WTC11 (cell line): Measurements from ENCODE around the gene CSNK1A1. TPM values are rescaled to one million over a fixed set of nuclear protein-coding genes. Genes with fewer than 3 reads are reported as not detected.

ENCODE experiments used
- ATAC-seq: fragments of 200-7000 bp; cut with Tn5 transposase; 2 replicates; pipeline ENCODE4 v1.10.0; 2021; ENCODE audit warnings: mild to moderate bottlenecking, moderate library complexity
- CTCF ChIA-PET: fragments of 300-600 bp; sonication (Branson Sonifier 250); formaldehyde crosslinking; loops from one replicate; lab custom pipeline; 2021; ENCODE audit warnings: antibody characterized with exemption; lab: Charles Lee
- POLR2A ChIA-PET: fragments of 350-600 bp; sonication (Branson Sonifier 250); formaldehyde crosslinking; loops from one replicate; lab custom pipeline; 2021; ENCODE audit warnings: antibody characterized with exemption; lab: Charles Lee
- DNase-seq: peaks from one replicate; pipeline ENCODE4 v3.0.0; 2021; ENCODE audit warnings: low spot score
- H3K27ac Mint-ChIP-seq: 2 replicates; pipeline ENCODE4 v1.8.0; 2021; ENCODE audit warnings: mixed read lengths
- H3K27me3 Mint-ChIP-seq: 2 replicates; pipeline ENCODE4 v1.8.0; 2021; ENCODE audit warnings: low read depth, mild to moderate bottlenecking, moderate library complexity, mixed read lengths
- H3K36me3 Mint-ChIP-seq: 2 replicates; pipeline ENCODE4 v1.8.0; 2021; ENCODE audit warnings: mixed read lengths
- H3K4me1 Mint-ChIP-seq: 2 replicates; pipeline ENCODE4 v1.8.0; 2022; ENCODE audit warnings: mixed read lengths
- H3K4me3 Mint-ChIP-seq: 2 replicates; pipeline ENCODE4 v1.8.0; 2021; ENCODE audit warnings: mild to moderate bottlenecking, moderate library complexity, mixed read lengths
- H3K9me3 Mint-ChIP-seq: 2 replicates; pipeline ENCODE4 v1.8.0; 2021; ENCODE audit warnings: mixed read lengths
- CBFB ChIP-seq: sonication (generic); formaldehyde crosslinking; IDR thresholded peaks from 2 replicates; pipeline ENCODE4 v1.8.1; 2022; ENCODE audit warnings: mild to moderate bottlenecking, low read depth, missing genetic modification reagents
- EMX1 ChIP-seq: fragments of 250-450 bp; sonication (Bioruptor Pico); IDR thresholded peaks from 2 replicates; pipeline ENCODE4 v1.8.0; 2021; ENCODE audit warnings: mild to moderate bottlenecking
- ESRRA ChIP-seq: sonication (generic); formaldehyde crosslinking; IDR thresholded peaks from 2 replicates; pipeline ENCODE4 v1.8.1; 2022; ENCODE audit warnings: mild to moderate bottlenecking, missing genetic modification reagents, borderline replicate concordance
- FOXJ3 ChIP-seq: sonication (generic); formaldehyde crosslinking; IDR thresholded peaks from 2 replicates; pipeline ENCODE4 v1.9.0; 2021; ENCODE audit warnings: missing genetic modification reagents, mild to moderate bottlenecking, borderline replicate concordance
- NR1H2 ChIP-seq: sonication (generic); formaldehyde crosslinking; IDR thresholded peaks from 2 replicates; pipeline ENCODE4 v1.9.0; 2021; ENCODE audit warnings: mild to moderate bottlenecking, moderate library complexity, missing genetic modification reagents
- PRRX2 ChIP-seq: fragments of 250-450 bp; sonication (Bioruptor Pico); IDR thresholded peaks from 2 replicates; pipeline ENCODE4 v1.8.0; 2021; ENCODE audit warnings: mild to moderate bottlenecking
- RELA ChIP-seq: sonication (generic); formaldehyde crosslinking; IDR thresholded peaks from 2 replicates; pipeline ENCODE4 v1.8.1; 2022; ENCODE audit warnings: missing genetic modification reagents, mild to moderate bottlenecking, borderline replicate concordance
- SMAD4 ChIP-seq: sonication (generic); formaldehyde crosslinking; IDR thresholded peaks from 2 replicates; pipeline ENCODE4 v1.8.0; 2022; ENCODE audit warnings: mild to moderate bottlenecking, missing genetic modification reagents
- TCF7 ChIP-seq: sonication (generic); formaldehyde crosslinking; IDR thresholded peaks from 2 replicates; pipeline ENCODE4 v1.8.0; 2022; ENCODE audit warnings: mild to moderate bottlenecking, low read depth, missing genetic modification reagents, moderate library complexity
- ZBTB21 ChIP-seq: sonication (generic); formaldehyde crosslinking; IDR thresholded peaks from 2 replicates; pipeline ENCODE4 v1.8.1; 2023; ENCODE audit warnings: mild to moderate bottlenecking, missing genetic modification reagents, borderline replicate concordance
- ZNF138 ChIP-seq: sonication (generic); formaldehyde crosslinking; conservative IDR thresholded peaks from 2 replicates; pipeline ENCODE4 v1.8.1; 2022; ENCODE audit warnings: mild to moderate bottlenecking, moderate library complexity, missing genetic modification reagents
- ZNF263 ChIP-seq: sonication (generic); formaldehyde crosslinking; IDR thresholded peaks from 2 replicates; pipeline ENCODE4 v1.8.1; 2022; ENCODE audit warnings: low read depth, mild to moderate bottlenecking, moderate library complexity, missing genetic modification reagents
- ZNF396 ChIP-seq: fragments of 250-450 bp; sonication (Bioruptor Pico); IDR thresholded peaks from 2 replicates; pipeline ENCODE4 v1.8.0; 2021; ENCODE audit warnings: mild to moderate bottlenecking, moderate library complexity, borderline replicate concordance
- ZNF416 ChIP-seq: fragments of 250-450 bp; sonication (Bioruptor Pico); IDR thresholded peaks from 2 replicates; pipeline ENCODE4 v1.9.0; 2021; ENCODE audit warnings: mild to moderate bottlenecking, inconsistent platforms
- total RNA-seq: library from RNA; stranded (reverse); gene quantifications from 3 replicates; pipeline ENCODE4 v1.2.3, GENCODE V29; 2021
- TF ChIP-seq, protein P1 (sequence below): sonication (generic); formaldehyde crosslinking; IDR thresholded peaks from 2 replicates; pipeline ENCODE4 v1.8.0; 2023; ENCODE audit warnings: missing genetic modification reagents
- TF ChIP-seq, protein P2 (sequence below): fragments of 250-450 bp; sonication (Bioruptor Pico); IDR thresholded peaks from 2 replicates; pipeline ENCODE4 v1.9.0; 2021; ENCODE audit warnings: mild to moderate bottlenecking
- TF ChIP-seq, protein P3 (sequence below): sonication (generic); formaldehyde crosslinking; IDR thresholded peaks from 2 replicates; pipeline ENCODE4 v1.8.1; 2023; ENCODE audit warnings: mild to moderate bottlenecking, missing genetic modification reagents, moderate library complexity
- TF ChIP-seq, protein P4 (sequence below): sonication (generic); formaldehyde crosslinking; IDR thresholded peaks from 2 replicates; pipeline ENCODE4 v1.8.1; 2023; ENCODE audit warnings: mild to moderate bottlenecking, missing genetic modification reagents
- TF ChIP-seq, protein P5 (sequence below): sonication (generic); formaldehyde crosslinking; IDR thresholded peaks from 2 replicates; pipeline ENCODE4 v1.8.1; 2022; ENCODE audit warnings: low read depth, missing genetic modification reagents, borderline replicate concordance
- TF ChIP-seq, protein P6 (sequence below): sonication (generic); formaldehyde crosslinking; IDR thresholded peaks from 2 replicates; pipeline ENCODE4 v1.8.1; 2023; ENCODE audit warnings: mild to moderate bottlenecking, missing genetic modification reagents, moderate library complexity
- TF ChIP-seq, protein P7 (sequence below): sonication (generic); formaldehyde crosslinking; IDR thresholded peaks from 2 replicates; pipeline ENCODE4 v1.8.1; 2023; ENCODE audit warnings: mild to moderate bottlenecking, moderate library complexity, missing genetic modification reagents
- TF ChIP-seq, protein P8 (sequence below): sonication (generic); formaldehyde crosslinking; conservative IDR thresholded peaks from 2 replicates; pipeline ENCODE4 v1.8.1; 2022; ENCODE audit warnings: mild to moderate bottlenecking, missing genetic modification reagents

The CSNK1A1 gene
- total RNA-seq, 1 experiment from 2014 or later: 276 TPM

DNA sequence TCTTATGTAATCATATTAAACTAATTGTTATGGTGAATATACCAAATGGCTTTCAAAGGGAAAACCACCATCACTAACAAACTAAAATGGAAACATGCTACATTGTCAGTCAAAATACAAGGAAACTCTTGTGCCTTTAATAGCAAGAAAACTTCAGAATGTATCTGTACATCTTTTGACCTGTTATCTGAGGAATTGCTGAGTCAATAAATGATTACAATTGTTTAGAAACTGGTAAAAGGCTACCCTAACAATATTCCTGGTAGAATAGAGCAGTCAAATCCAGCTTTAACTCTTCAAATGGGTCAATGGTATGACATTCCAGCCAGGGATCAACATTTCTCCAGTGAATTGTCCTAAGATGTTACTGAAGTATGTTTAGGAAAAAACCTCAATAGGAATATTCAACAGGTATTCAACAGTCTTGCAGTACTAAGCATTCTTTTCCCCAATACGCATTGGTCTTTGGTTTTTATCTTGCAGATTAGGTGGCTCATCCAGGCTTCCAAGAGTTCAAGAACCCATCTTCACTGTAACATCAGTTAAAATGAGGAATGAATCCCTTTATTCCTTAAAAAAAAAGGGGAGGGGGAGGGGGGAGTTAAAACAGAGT lies 52.4 kb downstream of the CSNK1A1 start:
- peak; percentile 61 for ATAC-seq
- H3K4me3 Mint-ChIP-seq: no peak overlapping the region; the same call in 1 of the 2 replicates
- H3K9me3 Mint-ChIP-seq: no peaks in the 10 kb centered on the region
- peak overlapping the region; percentile 57 for H3K27ac Mint-ChIP-seq
- no peak for TF ChIP-seq RELA
- TF ChIP-seq SMAD4: no peak
- TF ChIP-seq, protein P1, sequence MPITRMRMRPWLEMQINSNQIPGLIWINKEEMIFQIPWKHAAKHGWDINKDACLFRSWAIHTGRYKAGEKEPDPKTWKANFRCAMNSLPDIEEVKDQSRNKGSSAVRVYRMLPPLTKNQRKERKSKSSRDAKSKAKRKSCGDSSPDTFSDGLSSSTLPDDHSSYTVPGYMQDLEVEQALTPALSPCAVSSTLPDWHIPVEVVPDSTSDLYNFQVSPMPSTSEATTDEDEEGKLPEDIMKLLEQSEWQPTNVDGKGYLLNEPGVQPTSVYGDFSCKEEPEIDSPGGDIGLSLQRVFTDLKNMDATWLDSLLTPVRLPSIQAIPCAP: no peak
- TF ChIP-seq, protein P2, sequence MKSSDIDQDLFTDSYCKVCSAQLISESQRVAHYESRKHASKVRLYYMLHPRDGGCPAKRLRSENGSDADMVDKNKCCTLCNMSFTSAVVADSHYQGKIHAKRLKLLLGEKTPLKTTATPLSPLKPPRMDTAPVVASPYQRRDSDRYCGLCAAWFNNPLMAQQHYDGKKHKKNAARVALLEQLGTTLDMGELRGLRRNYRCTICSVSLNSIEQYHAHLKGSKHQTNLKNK (CRISPR knock-in tag): no peak
- TF ChIP-seq ZNF263: no peak
- TF ChIP-seq NR1H2 (CRISPR knock-in tag): no peak
- no peak for TF ChIP-seq PRRX2 (CRISPR knock-in tag)
- no peak for TF ChIP-seq ZNF138 (CRISPR knock-in tag)
- TF ChIP-seq, all 79 proteins: peak for 0
- ChIA-PET POLR2A (interaction anchor here (0.6 kb wide), 2 partner anchors 13 to 39 kb away, joined by 3 to 7 read pairs; no protein-coding TSS in a partner anchor), CTCF (interaction anchor here (0.7 to 1.8 kb wide), 2 partner anchors 31 to 64 kb away, joined by 3 to 7 read pairs; no protein-coding TSS in a partner anchor)
- Mint-ChIP-seq H3K36me3 (peaks cover 48% of the 10 kb centered on the region), H3K27me3 (no peaks in the 10 kb centered on the region), H3K4me1 (peaks cover 42% of the 10 kb centered on the region)
- DNase-seq: no peak

DNA sequence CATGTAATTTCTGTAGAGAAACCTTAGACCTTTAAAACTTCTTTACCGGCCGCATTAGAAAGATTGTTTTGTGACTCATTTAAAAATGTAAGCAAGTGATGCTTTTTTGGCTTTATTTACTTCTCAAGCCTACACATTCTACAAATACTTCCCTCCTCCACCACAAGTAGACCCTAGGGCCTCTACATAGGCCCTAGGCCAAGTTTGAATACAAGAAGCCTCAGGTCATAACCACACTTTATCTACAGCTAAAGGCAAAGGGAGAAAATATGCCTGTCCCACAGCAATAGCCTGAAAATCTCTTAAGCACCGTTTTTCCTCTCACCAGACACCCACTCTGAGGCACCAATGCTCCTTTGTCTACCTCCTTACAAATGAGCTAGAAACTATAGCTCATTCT lies 53.9 kb downstream of the CSNK1A1 start:
- Mint-ChIP-seq H3K27me3 (no peaks in the 10 kb centered on the region), H3K4me3 (no peak overlapping the region), H3K9me3 (no peaks in the 10 kb centered on the region), H3K4me1 (peaks cover 49% of the 10 kb centered on the region), H3K36me3 (peaks cover 38% of the 10 kb centered on the region), H3K27ac (peak overlapping the region; percentile 89)
- no peak for DNase-seq
- TF ChIP-seq SMAD4: no peak
- no peak for TF ChIP-seq FOXJ3 (CRISPR knock-in tag)
- TF ChIP-seq, protein P3, sequence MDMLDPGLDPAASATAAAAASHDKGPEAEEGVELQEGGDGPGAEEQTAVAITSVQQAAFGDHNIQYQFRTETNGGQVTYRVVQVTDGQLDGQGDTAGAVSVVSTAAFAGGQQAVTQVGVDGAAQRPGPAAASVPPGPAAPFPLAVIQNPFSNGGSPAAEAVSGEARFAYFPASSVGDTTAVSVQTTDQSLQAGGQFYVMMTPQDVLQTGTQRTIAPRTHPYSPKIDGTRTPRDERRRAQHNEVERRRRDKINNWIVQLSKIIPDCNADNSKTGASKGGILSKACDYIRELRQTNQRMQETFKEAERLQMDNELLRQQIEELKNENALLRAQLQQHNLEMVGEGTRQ (CRISPR knock-in tag): no peak
- no peak for TF ChIP-seq ZBTB21 (CRISPR knock-in tag)
- TF ChIP-seq EMX1 (CRISPR knock-in tag): no peak
- TF ChIP-seq ESRRA (CRISPR knock-in tag): no peak
- TF ChIP-seq, protein P4, sequence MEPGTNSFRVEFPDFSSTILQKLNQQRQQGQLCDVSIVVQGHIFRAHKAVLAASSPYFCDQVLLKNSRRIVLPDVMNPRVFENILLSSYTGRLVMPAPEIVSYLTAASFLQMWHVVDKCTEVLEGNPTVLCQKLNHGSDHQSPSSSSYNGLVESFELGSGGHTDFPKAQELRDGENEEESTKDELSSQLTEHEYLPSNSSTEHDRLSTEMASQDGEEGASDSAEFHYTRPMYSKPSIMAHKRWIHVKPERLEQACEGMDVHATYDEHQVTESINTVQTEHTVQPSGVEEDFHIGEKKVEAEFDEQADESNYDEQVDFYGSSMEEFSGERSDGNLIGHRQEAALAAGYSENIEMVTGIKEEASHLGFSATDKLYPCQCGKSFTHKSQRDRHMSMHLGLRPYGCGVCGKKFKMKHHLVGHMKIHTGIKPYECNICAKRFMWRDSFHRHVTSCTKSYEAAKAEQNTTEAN (CRISPR knock-in tag): no peak
- TF ChIP-seq, protein P2 (CRISPR knock-in tag): no peak
- TF ChIP-seq, protein P5, sequence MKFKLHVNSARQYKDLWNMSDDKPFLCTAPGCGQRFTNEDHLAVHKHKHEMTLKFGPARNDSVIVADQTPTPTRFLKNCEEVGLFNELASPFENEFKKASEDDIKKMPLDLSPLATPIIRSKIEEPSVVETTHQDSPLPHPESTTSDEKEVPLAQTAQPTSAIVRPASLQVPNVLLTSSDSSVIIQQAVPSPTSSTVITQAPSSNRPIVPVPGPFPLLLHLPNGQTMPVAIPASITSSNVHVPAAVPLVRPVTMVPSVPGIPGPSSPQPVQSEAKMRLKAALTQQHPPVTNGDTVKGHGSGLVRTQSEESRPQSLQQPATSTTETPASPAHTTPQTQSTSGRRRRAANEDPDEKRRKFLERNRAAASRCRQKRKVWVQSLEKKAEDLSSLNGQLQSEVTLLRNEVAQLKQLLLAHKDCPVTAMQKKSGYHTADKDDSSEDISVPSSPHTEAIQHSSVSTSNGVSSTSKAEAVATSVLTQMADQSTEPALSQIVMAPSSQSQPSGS (CRISPR knock-in tag): no peak
- ATAC-seq: peak; percentile 68
- ChIA-PET POLR2A (interaction anchor here (1.1 kb wide), 1 partner anchor 21 kb away, joined by 3 read pairs; no protein-coding TSS in a partner anchor), CTCF (interaction anchor here (0.8 to 1.1 kb wide), 2 partner anchors 54 to 55 kb away, joined by 3 to 5 read pairs; no protein-coding TSS in a partner anchor)

DNA sequence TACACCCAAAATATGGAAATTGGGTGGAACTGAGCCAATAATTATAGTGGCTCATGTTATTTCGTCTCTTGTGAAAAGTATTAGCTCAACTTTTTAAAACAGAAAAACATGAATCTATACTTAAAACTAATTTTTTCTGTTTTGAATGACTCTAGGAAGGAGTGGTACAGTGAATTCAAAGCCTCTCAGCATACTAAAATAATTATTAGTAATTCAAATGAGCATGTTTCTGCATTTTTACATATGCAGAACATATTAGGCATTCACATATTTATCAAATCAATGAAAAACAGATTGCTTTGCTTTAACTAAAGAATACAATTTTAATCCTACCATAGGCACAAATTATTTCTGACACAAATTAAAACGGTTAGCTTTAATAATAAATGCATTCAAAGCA lies 54.3 kb downstream of the CSNK1A1 start:
- POLR2A ChIA-PET: interaction anchor here (1.1 kb wide), 1 partner anchor 22 kb away, joined by 3 read pairs; no protein-coding TSS in a partner anchor
- no peak for TF ChIP-seq TCF7
- no peak for TF ChIP-seq ZNF396
- TF ChIP-seq ZNF416 (CRISPR knock-in tag): no peak
- TF ChIP-seq, protein P6, sequence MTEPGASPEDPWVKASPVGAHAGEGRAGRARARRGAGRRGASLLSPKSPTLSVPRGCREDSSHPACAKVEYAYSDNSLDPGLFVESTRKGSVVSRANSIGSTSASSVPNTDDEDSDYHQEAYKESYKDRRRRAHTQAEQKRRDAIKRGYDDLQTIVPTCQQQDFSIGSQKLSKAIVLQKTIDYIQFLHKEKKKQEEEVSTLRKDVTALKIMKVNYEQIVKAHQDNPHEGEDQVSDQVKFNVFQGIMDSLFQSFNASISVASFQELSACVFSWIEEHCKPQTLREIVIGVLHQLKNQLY (CRISPR knock-in tag): no peak
- TF ChIP-seq, protein P7, sequence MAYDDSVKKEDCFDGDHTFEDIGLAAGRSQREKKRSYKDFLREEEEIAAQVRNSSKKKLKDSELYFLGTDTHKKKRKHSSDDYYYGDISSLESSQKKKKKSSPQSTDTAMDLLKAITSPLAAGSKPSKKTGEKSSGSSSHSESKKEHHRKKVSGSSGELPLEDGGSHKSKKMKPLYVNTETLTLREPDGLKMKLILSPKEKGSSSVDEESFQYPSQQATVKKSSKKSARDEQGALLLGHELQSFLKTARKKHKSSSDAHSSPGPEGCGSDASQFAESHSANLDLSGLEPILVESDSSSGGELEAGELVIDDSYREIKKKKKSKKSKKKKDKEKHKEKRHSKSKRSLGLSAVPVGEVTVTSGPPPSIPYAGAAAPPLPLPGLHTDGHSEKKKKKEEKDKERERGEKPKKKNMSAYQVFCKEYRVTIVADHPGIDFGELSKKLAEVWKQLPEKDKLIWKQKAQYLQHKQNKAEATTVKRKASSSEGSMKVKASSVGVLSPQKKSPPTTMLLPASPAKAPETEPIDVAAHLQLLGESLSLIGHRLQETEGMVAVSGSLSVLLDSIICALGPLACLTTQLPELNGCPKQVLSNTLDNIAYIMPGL: no peak
- TF ChIP-seq CBFB (CRISPR knock-in tag): no peak
- TF ChIP-seq, protein P8, sequence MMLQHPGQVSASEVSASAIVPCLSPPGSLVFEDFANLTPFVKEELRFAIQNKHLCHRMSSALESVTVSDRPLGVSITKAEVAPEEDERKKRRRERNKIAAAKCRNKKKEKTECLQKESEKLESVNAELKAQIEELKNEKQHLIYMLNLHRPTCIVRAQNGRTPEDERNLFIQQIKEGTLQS (CRISPR knock-in tag): no peak

More for the DNA sequence above, 54.3 kb downstream of the CSNK1A1 start:
- no peak for ATAC-seq
- DNase-seq: no peak
- Mint-ChIP-seq H3K4me1 (peaks cover 52% of the 10 kb centered on the region), H3K27ac (0 out of 2 replicates have a peak overlapping the region, but pooled peaks have one; percentile 23), H3K9me3 (no peaks in the 10 kb centered on the region), H3K4me3 (no peak overlapping the region), H3K36me3 (peaks cover 38% of the 10 kb centered on the region), H3K27me3 (no peaks in the 10 kb centered on the region)
- CTCF ChIA-PET: interaction anchor here (1.1 kb wide), 1 partner anchor 55 kb away, joined by 3 read pairs; no protein-coding TSS in a partner anchor
